GM19372 (cell line): Measurements from ENCODE around the gene BCL7A.
"Not testable (repeated sequence)": the region's sequence is repeated elsewhere in the genome, so short reads cannot be mapped to it uniquely, and the experiment has no call there.

Experiments
- ATAC-seq: cut with Tn5 transposase; IDR thresholded peaks from one replicate; pipeline ENCODE4 v1.9.1; 2021; ENCODE audit warnings: mild to moderate bottlenecking, low read depth, moderate library complexity; ENCODE audit not compliant: unreplicated experiment

Gene BCL7A

DNA sequence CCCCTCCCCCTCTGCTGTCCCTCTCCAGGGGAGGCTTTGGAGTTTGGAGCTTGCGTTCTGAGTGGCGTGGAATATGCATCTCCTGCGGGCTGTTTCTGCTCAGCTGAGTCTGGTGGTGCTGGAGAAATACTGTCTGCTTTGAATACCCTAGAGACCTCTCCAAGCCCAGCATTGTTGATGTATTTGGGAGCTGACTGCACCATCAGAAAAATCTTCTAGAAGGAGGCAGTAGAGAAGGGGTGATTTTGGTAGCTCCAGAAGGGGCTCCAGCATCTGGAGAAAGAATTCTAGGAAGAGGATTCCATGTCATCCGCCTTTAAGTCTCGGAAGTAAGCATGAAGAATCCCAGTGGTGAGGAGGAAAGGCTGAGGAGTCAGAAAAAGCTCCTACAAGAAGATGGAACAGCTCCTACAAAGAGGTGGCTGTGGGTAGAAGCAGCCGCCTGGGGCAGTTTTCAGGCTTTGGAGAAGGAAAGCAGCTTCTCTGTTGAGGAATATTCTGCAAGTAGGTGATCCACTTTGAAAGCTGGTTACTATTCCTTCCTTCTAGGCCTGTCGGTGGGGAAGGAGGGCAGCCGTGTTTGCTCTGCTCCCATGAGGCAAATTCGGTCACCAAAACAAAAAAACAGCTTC is 66.6 kb downstream of the BCL7A start:
- no peak for ATAC-seq

DNA sequence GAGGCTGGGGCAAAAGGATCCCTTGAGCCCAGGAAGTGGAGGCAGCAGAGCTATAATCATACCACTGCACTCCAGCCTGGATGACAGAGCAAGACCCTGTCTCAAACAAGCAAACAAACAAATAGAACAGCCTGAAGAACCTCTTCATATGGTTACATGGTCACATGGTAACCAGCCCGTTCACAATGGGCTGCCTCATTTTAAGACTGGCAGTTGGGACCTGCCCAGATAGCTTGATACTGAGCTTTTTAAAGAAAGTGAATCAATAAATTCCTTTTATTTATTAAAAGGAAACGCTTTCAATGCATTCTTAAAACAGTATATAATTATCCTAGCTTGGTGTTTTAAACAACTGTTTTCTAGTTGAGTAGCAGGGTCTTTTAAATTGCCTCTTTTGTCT is 67.4 kb downstream of the BCL7A start:
- ATAC-seq = no peak

DNA sequence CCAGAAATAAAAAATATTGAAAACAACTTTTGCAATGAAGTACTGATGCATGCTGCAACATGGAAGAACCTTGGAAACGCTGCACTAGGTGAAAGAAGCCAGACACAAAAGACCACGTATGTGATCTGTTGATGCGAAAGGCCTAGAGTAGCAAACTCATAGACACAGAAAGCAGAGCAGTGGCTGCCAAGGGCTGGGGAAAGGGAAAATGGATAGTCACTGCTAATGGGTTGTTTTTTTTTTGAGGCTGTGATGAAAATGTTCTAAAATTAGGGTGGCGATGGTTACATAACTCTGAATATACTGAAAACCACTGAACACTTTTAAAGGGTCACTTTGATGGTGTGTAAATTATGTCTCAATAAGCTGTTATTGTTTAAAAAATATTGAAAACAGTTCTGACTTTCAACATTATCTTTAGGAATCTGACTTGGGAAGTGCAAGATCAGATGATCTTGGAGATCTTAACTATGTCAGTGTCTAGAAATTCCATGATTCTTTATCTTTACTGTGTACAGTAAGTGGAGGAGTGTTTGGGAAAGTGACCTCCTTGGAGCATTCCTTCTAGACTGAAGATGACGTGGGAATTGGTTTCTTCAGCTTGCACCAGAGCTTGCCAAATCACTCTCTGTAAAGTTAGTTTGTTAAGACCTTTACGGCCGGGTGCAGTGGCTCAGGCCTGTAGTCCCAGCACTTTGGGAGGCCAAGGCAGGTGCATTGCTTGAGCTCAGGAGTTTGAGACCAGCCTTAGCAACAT is 69.3 kb downstream of the BCL7A start:
- ATAC-seq = no peak

DNA sequence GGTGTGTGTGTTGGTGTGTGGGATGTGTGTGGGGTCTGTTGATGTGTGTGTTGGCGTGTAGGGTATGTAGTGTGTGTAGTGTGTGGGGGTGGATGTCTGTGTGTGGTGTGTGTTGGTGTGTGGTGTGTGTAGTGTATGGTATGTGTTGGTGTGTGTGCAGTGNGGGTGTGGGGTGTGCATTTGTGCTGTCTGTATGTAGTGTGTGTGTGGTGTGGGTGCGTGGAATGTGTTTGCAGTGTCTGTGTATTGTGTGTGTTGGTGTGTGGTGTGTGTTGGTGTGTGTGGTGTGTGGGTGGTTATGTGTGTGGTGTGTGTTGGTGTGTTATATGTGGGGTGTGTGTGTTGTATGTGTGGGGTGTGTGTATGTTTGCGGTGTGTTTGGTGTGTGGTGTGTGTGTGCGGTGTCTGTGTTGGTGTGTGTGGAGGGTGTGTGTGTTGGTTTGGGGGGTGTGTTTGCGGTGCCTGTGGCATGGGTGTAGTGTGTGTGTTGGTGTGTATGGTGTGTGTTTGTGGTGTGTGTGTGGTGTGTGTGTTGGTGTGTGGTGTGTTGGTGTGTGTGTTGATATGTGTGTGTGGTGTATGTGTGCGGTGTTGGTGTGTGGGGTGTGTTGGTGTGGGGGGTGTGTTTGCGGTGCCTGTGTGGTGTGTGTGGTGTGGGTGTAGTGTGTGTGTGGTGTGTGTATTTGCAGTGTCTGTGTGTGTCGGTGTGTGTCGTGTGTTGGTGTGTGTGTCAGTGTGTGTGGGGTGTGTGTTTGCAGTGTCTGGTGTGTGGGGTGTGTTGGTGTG is 71.6 kb downstream of the BCL7A start:
- ATAC-seq = no peak

DNA sequence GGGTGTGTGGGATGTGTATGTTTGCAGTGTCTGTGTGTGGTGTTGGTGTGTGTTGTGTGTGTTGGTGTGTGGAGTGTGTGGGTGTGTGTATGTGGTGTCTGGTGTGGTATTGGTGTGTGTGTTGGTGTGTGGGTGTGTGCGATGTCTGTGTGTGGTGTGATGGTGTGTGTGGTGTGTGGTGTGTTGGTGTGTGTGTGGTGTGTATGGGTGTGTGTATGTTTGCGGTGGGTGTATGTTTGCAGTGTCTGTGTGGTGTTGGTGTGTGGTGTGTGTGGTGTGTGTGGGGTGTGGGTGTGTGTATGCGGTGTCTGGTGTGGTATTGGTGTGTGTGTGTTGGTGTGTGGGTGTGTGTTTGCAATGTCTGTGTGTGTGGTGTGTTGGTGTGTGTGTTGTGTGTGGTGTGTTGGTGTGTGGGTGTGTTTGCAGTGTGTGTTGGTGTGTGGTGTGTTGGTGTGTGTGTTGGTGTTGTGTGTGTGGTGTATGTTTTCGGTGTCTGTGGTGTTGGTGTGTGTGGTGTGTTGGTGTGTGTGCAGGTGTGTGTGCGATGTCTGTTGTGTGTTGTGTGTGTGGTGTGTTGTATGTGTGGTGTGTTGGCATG is 72.6 kb downstream of the BCL7A start:
- ATAC-seq = no peak

DNA sequence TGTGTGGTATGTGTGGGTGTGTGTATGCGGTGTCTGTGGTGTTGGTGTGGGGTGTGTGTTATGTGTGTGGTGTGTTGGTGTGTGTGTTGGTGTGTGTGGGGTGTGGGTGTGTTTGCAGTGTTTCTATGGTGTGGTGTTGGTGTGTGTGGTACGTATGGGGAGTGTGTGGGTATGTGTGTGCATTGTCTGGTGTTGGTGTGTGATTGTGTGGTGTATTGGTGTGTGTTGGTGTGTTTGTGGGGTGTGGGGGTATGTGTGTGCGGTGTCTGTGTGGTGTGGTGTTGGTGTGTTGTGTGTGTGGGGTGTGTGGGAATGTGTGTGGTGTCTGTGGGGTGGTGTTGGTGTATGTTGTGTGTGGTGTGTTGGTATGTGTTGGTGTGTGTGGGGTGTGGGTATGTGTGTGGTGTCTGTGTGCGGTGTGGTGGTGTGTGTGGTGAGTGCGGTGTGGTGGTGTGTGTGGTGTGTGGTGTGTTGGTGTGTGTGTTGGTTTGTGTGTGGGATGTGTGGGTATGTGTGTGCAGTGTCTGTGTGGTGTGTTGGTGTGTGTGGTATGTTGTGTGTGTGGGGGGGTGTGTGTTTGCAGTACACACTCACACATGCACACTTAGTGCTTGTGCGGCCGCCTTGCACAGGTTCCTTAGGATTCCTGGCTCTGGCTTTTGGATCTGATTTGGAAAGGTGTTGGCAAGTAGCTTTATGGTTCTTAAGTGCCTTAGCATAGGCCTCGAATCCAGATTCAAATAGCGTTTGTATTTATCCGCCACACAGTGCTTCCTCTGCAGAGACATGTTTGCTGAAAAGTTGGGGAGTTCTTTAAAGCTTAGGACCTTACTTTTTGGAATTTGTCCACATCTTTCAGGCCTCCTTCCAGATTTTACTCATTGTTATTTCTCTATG is 73.3 kb downstream of the BCL7A start:
- ATAC-seq = no peak

DNA sequence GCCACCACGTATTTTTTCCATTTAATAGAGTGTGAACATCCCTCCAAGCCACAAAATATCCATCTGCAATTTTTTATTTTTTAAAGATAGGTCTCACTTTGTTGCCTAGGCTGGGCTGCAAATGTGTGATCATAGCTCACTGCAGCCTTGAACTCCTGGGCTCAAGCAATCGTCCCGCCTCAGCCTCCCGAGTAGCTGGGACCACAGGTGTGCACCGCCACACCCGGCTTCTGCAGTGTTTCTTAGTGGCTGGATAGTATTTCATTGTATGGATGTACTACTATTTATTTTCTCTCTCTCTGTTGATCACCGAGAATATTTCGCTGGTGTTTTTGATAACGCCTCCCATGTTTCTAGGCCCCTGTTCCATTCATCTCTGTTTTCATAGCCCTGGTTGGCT is 74.3 kb downstream of the BCL7A start:
- ATAC-seq = no peak

DNA sequence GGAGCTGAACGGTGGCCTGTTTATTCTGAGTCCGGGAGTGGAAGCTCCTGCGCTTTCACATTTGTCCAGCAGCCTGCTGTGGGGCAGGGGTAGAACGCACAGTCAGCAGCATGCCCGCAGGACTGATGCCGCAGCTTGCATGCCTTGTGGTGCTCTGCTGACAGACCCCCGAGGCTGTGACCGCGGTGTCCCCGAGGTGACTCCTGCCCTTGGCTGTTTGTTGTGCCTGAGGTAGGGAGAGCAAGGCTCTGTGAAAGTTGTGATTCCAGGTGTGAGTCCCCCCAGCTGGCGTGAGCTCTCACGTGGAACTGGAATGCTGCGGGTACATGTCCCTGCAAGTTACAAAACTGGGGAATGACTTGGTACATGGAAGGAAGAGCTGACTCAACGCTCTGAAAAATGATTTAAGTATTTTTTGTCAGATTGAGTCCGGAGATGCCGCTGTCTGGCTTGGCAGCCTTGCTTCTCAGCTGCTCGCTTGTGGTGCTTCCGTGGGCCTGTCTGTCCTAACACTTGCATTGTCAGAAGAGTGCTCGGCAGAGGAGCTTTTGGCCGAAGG is 75.0 kb downstream of the BCL7A start:
- no peak for ATAC-seq

DNA sequence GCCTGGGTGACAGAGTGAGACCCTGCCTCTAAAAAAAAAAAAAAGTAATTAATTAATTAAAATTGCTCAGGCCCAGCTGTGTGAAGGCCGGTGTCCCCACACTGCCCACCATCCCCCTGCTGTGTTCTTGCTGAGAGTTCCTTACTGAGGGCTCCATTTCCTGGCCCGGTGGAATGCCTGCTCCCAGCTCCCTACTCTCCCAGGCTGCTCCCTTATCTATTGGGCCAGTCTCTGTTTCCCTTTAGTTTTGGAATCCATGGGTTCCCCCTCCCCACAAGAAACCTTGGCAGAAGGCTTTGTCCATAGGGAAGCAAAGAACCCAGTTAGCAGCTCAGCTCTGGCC is 75.9 kb downstream of the BCL7A start:
- no peak for ATAC-seq

DNA sequence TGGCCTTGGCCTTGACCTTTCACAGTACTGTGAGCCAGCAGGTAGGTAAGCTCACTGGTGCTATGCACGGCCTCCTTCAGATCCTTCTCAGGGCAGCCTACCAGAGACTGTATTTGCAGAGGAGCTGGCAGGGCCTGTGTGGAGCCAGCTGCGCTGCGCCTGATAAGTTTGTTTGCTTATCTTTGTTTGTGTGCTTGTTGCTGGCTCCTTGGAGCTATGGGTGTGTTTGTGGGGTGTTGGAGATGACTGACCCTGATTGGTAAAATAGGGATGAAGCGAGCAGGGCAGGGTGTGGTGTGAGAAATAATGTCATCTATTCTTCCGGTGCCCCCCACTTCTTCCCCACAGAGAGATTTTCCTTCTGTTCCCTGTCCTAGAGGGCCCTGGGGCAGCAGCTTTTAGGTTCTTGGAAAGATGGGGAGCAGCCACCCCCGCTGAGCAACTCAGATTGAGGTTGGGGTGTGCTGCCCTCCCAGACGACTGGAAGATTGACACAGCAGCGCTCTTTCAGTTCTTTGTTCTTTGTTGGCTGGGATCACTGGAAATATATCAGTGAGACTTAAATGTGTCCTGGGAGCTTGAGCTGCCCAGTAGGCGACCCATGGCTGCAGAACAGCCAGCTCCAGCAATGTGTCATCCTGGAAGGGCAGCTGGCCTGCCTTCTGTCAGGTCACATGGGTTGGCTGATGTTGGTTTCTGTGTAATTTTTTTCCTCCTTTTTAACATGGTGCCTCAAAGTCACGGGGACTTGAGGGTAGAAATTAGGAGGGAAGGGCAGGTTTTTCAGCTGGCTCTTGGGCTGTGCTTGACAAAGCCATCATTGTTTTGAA is 76.5 kb downstream of the BCL7A start:
- ATAC-seq = no peak

DNA sequence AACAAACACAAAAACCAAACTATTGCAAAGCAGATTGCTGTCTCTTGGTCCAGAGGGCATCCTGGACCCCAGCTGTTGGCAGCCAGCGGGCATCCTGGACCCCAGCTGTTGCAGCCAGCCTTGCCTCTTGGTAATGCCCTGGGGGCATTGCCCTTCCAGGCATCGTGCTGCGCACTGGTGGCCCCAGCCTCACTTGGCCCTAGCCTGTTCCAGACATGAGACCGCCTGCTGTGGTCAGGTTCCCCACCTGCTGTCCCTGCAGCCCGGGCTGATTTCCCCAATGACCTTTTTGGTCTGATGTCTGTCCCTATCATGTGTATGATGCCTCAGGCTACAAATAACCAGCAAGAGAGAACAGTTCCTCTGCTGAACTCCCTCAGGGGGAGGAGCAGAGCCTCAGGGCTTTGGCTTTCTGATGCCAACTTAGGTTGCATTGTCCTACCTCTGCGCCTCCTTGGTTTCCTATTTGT is 77.6 kb downstream of the BCL7A start:
- ATAC-seq = no peak

DNA sequence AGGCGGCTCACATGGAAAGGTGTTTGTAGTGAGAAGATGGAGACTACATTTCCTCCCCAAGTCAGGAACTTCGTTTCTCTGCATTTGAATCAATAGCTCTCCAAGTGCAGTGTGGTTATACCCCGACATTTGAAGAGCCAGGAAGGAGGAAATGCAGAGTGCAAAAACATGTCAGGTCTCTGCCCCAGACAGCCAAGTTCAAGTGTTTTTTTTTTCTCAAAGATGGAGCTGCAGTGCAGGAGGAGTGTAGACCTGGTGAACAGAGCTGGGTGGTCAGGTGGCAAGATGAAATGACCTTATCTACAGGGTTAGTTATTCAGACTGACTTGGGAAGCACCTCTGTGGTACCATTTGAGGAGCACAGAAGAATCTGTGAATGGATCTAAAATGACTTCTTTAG is 78.2 kb downstream of the BCL7A start:
- ATAC-seq = no peak

DNA sequence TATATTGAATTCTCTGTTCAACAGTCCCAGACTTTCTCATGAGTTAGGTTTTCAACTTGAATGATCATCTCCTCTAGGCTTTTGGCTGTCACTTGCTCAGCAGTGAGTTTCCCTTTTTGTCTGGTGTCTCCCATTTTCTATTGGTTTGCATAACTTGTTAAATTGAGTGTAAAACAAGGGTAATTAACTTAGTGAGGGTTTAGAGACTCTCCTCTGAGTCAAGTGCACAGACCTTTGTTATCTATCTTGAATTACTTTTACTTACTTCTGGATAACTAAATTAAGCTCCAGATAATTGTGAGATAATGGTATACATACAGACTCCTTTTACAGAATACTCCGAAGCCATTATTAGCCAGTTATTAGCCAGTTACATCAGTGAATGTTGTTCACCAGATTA is 78.9 kb downstream of the BCL7A start:
- no peak for ATAC-seq

DNA sequence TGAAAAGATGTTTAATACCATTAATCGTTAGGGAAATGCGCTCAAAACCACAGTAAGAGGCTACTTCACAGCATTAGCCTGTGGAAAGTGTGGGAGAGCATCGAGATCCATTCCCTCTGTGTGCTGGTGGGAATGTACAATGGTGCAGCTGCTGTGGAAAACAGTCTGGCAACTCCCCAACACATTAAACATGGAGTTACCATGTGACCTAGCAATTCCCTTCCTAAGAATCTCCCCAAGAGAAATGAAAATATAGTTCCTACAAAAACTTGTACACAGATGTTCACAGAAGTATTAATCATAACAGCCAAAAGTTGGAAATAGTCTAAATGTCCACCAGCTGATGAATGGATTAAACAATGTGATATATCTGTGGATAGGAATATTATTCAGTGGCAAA is 80.6 kb downstream of the BCL7A start:
- ATAC-seq = no peak

DNA sequence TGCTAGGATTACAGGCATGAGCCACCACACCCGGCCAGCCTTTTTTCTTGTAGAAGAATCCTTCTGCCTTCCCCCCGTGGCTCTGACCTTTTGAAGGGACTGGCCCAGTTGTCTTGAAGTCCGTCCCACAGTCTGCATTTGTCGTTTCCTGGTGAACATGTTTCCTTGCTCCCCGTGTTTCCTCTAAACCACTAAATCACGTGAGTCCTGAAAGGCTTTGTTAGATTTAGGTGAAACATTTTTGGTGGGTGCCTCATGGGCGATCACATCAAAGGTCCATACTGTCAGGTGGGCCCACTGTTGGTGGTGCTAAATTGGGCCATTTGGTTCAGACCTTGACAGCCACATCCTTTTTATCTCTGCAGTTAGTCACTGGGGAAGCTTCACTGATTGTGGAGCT is 83.2 kb downstream of the BCL7A start:
- ATAC-seq = no peak

DNA sequence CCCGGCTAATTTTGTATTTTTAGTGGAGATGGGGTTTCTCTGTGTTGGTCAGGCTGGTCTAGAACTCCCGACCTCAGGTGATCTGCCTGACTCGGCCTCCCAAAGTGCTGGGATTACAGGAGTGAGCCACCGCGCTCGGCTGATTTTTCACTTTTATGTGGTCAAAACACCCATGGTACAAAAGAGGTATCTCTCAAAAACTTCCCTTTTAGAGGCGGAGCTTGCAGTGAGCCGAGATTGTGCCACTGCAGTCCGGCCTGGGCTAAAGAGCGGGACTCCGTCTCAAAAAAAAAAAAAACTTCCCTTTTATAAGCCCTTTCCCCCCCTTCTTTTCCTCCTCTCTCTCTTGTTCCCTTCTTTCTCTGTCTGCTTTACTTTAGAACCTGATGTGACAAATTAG is 83.8 kb downstream of the BCL7A start:
- ATAC-seq = not testable (repeated sequence)

DNA sequence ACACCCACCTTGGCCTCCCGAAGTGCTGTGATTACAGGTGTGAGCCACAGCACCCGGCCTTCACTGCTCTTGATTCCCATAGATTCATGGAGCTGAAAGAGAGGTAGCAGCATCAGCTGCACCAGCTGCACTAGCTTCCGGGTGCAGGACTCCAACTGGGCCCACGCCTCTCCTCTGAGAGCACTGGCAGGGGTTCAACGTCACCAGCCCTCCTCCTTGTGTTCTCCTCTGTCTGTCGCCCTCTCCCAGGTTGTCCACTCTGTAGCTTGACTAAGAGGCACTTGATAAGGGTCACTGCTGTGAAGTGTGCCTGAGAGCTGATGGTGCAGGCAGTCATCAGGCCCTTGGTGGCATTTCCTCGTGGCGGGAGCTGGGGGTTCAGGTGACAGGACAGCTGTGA is 85.2 kb downstream of the BCL7A start:
- ATAC-seq = no peak

DNA sequence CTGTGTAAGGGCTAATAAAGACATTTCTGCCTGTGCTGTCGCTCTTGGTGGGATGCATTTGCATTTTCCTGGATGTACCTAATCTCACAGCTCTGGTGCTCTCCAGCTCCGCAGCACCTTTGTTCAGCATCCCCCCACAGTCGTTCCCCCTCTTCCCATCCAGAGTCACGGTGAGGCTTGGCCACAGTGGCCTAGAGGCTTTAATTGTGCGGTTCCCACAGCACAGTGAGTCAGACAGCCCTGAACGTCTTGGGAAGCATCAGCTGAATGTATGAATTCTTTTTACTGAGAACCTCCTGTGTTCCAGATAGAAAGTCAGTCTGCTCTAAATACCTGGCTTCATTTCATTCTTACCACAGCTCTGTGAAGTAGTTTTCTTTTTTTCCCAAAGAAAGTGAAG is 85.6 kb downstream of the BCL7A start:
- no peak for ATAC-seq

DNA sequence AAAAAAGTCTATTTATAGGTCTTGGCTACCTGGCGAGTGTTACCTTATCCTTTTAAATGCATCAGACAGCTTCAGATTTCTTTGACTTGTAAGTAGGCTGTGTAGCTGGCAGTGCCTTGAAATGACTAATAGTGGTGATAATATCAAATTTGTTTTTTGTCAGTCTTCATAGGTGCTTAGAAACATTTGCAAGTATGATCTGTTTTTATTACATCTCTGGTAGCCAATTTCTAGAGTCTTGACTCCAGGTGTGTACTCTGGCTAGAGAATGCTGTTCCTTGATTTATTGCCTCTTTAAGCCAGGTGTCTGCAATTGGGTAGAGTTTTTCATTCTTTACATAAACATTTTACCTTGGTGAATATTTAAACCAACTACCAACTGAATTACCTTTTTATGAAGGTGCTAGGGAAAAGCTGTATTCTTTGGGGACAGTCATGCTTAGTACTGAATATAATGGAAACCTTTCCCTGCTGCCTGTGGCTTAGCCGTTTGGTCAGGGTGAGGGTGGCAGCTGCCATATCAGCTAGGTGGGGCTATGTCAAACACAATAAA is 89.5 kb downstream of the BCL7A start:
- ATAC-seq = no peak
